ENCODE results near the gene HDAC7. TPM values are rescaled to one million over a fixed set of nuclear protein-coding genes. Genes with fewer than 3 reads are reported as not detected.

The HDAC7 gene
- polyA plus RNA-seq, 3 donors = 60.6 to 70.3 (median 67.9) TPM

GRCh38 chr12:47736877-47737676 is 82.6 kb downstream of the HDAC7 start:
- no peak for DNase-seq (ENCODE audit: low read depth in 3 of 3, low spot score in 2 of 3)

- DNase-seq (ENCODE audit: low read depth in 3 of 3, low spot score in 2 of 3) = no peak
Observed at GRCh38 chr12:47736216-47736615, 83.5 kb downstream of the HDAC7 start.

DNA sequence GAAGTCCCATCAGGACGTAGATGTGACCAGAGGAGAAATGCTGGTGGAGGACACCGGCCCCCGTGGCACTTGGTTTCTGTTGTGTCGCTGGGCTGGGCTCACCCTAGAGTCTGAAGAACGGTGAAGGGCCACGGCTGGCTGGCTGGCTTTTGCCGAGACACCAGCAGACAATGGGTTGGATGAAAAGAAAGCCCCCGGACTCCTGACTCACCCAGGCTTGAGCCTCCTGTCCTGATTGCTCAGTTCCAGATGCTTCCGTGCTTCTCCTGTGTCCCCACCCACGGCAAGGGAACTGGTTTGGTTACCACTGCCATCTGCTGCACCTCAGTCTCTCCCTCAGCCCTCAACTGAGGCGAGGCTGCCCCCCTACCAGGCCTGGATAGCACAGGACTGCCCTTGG is 84.1 kb downstream of the HDAC7 start:
- no peak for DNase-seq (ENCODE audit: low read depth in 3 of 3, low spot score in 2 of 3)

GRCh38 chr12:47734725-47735480 is 84.8 kb downstream of the HDAC7 start:
- no peak for DNase-seq (ENCODE audit: low read depth in 3 of 3, low spot score in 2 of 3)

- no peak for DNase-seq (ENCODE audit: low read depth in 3 of 3, low spot score in 2 of 3)
Observed at GRCh38 chr12:47733142-47733541, 86.6 kb downstream of the HDAC7 start.

Other genes with a start within 250 kb of the HDAC7 start
- gene RPAP3, start 113.9 kb downstream of the HDAC7 start, polyA plus RNA-seq (ENCODE audit: insufficient read length in 3 of 3) = 10 to 100 TPM; 51.3 to 52.9 (median 51.3) TPM
- under 1 TPM; 0.26 to 0.41 (median 0.31) TPM for gene ENDOU, start 94.4 kb downstream of the HDAC7 start, polyA plus RNA-seq (ENCODE audit: insufficient read length in 3 of 3)
- gene RAPGEF3, start 61.0 kb downstream of the HDAC7 start, polyA plus RNA-seq (ENCODE audit: insufficient read length in 3 of 3) = 10 to 100 TPM; 48.0 to 61.0 (median 49.6) TPM
- gene SLC48A1, start 46.7 kb downstream of the HDAC7 start, polyA plus RNA-seq (ENCODE audit: insufficient read length in 3 of 3) = 10 to 100 TPM; 50.6 to 54.1 (median 52.4) TPM
- gene VDR, start 85.1 kb upstream of the HDAC7 start, polyA plus RNA-seq (ENCODE audit: insufficient read length in 3 of 3) = 1 to 10 TPM; 3.7 to 4.3 (median 4.3) TPM
- gene TMEM106C, start 143.7 kb upstream of the HDAC7 start, polyA plus RNA-seq (ENCODE audit: insufficient read length in 3 of 3) = 100 to 1,000 TPM; 131 to 146 (median 136) TPM
- 10 to 100 TPM; 30.9 to 43.8 (median 34.9) TPM for gene COL2A1, start 184.6 kb upstream of the HDAC7 start, polyA plus RNA-seq (ENCODE audit: insufficient read length in 3 of 3)